Colonic mucosa (tissue), 4 donors: ENCODE data around the gene GRIN2A. TPM values are rescaled to one million over a fixed set of nuclear protein-coding genes. Genes with fewer than 3 reads are reported as not detected.

Experiments
- DNase-seq: peaks from one replicate; pipeline ENCODE4 v3.0.0-alpha.2; 2020
- H3K27ac ChIP-seq: fragments of 200-600 bp; one replicate; pipeline ENCODE4 v1.8.0; 2021
- H3K27me3 ChIP-seq: fragments of 200-600 bp; one replicate; pipeline ENCODE4 v1.8.0; 2021
- H3K36me3 ChIP-seq: fragments of 200-600 bp; one replicate; pipeline ENCODE4 v1.8.0; 2021
- H3K4me1 ChIP-seq: fragments of 200-600 bp; one replicate; pipeline ENCODE4 v1.8.0; 2021; ENCODE audit warnings: mild to moderate bottlenecking
- H3K4me3 ChIP-seq: fragments of 200-600 bp; one replicate; pipeline ENCODE4 v1.8.0; 2021
- H3K9ac ChIP-seq, 2 donors: one replicate each; pipeline ENCODE4 v1.7.0; 2013; ENCODE audit warnings: control low read depth in 2 of 2, low read depth in 2 of 2, low read length in 2 of 2
- H3K9me3 ChIP-seq: fragments of 200-600 bp; one replicate; pipeline ENCODE4 v1.8.0; 2021
- intact Hi-C: fragments of 100-400 bp; cut with DNase I; formaldehyde crosslinking; loops from one replicate; pipeline ENCODE4 v1.14.1; 2022
- total RNA-seq, 2 donors: library from RNA; stranded (reverse); fragmentation: NEBNext Ultra II Directional in 1 of 2; extraction: Animal tissue kit (Norgen Biotek cat#: 25700) in 1 of 2; gene quantifications; one replicate each; pipeline ENCODE4 v1.2.1, GENCODE V29; 2021
- TF ChIP-seq, protein P1 (sequence below): fragments of 200-600 bp; IDR thresholded peaks from one replicate; pipeline ENCODE4 v1.8.0; 2022; ENCODE audit warnings: antibody characterized with exemption, mild to moderate bottlenecking
- donor health status: healthy.
- donor health status: DM: no; HTN: no; CAD: no.
- donor health status: DM: no; HTN: no; CAD: no.

GRIN2A gene
- under 1 TPM; 0.15 to 0.40 TPM for total RNA-seq

DNA sequence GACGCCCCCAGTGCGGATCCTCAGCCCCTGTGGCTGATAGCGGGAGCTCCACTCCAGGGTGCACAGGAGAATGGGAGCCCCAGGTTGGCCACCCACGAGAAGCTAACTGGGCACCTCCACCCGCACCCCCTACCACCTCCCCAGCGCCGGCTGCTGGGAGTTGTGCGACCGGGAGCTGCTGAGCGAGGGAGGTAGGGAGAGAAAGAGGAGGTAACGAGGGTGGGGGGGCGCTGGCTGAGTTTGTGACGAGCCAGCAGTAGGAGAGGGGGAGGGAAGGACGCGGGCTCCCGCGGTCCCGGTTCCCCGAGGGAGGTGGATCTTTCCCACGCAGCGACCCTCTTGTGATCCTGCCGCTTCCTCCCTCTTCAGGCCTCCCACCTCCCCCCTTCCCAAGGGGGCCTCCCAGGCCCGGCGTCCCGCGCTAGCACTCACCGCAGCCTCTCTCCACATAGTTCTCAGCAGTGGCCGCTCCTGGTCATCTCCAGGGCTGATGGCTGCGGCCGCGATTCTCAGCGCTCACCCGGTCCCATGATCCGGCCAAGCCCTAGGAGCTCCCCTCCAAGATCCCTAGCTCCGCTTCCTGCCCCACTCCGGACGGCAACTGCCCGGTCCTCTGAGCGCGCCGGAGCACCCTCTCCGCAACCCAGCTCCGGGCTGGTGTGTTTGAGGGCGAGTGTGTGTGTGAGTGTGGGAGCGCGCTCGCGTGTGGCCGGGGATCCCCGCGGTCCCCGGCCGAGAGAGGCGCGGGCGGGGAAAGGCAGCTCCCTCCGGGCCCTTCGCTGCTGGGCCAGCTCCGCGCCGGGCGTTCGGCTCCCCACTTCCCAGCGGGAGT lies at the start of gene GRIN2A:
Gene GRIN2A, minus strand, starts transcription at position 207 of the 832 bp plus-strand sequence. CDS start 2,017 bp downstream, outside the sequence.
- H3K4me3 ChIP-seq = no peak within 1 kb of the TSS
- H3K36me3 ChIP-seq = no peaks in the 10 kb centered on the region
- H3K27me3 ChIP-seq = peaks cover 23% of the 10 kb centered on the region
- peaks cover 8% of the 10 kb centered on the region for H3K4me1 ChIP-seq
- no peak for DNase-seq
- intact Hi-C loops = loop anchor here (5.0 to 10.0 kb wide), 3 partner anchors 538 to 1025 kb away; no protein-coding TSS in a partner anchor
- H3K9me3 ChIP-seq = no peaks in the 10 kb centered on the region
- TF ChIP-seq, protein P1, sequence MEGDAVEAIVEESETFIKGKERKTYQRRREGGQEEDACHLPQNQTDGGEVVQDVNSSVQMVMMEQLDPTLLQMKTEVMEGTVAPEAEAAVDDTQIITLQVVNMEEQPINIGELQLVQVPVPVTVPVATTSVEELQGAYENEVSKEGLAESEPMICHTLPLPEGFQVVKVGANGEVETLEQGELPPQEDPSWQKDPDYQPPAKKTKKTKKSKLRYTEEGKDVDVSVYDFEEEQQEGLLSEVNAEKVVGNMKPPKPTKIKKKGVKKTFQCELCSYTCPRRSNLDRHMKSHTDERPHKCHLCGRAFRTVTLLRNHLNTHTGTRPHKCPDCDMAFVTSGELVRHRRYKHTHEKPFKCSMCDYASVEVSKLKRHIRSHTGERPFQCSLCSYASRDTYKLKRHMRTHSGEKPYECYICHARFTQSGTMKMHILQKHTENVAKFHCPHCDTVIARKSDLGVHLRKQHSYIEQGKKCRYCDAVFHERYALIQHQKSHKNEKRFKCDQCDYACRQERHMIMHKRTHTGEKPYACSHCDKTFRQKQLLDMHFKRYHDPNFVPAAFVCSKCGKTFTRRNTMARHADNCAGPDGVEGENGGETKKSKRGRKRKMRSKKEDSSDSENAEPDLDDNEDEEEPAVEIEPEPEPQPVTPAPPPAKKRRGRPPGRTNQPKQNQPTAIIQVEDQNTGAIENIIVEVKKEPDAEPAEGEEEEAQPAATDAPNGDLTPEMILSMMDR = no peak
- H3K27ac ChIP-seq = no peak within 1 kb of the TSS
- H3K9ac ChIP-seq = no peak within 1 kb of the TSS

- Histone ChIP-seq H3K9ac (no peak overlapping the region), H3K9me3 (no peaks in the 10 kb centered on the region), H3K4me3 (no peak overlapping the region), H3K36me3 (no peaks in the 10 kb centered on the region), H3K27me3 (no peaks in the 10 kb centered on the region), H3K4me1 (no peaks in the 10 kb centered on the region), H3K27ac (no peak overlapping the region)
- DNase-seq = no peak
- TF ChIP-seq, protein P1 = no peak
- intact Hi-C loops = no loop called here
Observed at GRCh38 chr16:10231563-10231962, 49.3 kb upstream of the GRIN2A start.

DNA sequence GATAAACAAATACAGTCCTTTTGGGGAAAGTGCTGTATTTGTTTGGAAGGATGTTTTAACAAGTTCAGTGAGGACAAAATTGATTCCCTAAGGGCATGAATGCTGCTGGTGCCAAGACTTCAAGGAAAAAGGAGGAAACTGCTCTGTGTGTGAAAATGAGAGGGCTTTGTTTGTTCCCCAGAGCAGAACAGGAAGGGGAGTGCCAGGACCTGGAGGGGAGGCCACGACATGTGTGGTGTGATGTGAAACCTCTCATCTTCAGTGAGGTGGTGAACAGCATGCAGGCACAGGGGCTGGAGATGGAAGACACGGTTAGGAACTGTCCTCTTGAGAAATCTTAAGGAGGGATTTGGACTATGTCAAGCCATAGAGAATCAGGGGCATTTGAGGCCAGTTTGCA lies 46.6 kb upstream of the GRIN2A start:
- H3K27me3 ChIP-seq = no peaks in the 10 kb centered on the region
- H3K4me3 ChIP-seq = no peak overlapping the region
- H3K4me1 ChIP-seq = no peaks in the 10 kb centered on the region
- no peaks in the 10 kb centered on the region for H3K36me3 ChIP-seq
- intact Hi-C loops = no loop called here
- H3K9ac ChIP-seq = no peak overlapping the region
- TF ChIP-seq, protein P1 = no peak
- H3K9me3 ChIP-seq = no peaks in the 10 kb centered on the region
- no peak overlapping the region for H3K27ac ChIP-seq
- no peak for DNase-seq

GRCh38 chr16:10226987-10227306 lies 44.7 kb upstream of the GRIN2A start:
- Histone ChIP-seq H3K4me1 (no peaks in the 10 kb centered on the region), H3K9me3 (no peaks in the 10 kb centered on the region), H3K27ac (no peak overlapping the region), H3K9ac (no peak overlapping the region), H3K4me3 (no peak overlapping the region), H3K27me3 (no peaks in the 10 kb centered on the region), H3K36me3 (no peaks in the 10 kb centered on the region)
- intact Hi-C loops = no loop called here
- DNase-seq = no peak
- TF ChIP-seq, protein P1 = no peak

DNA sequence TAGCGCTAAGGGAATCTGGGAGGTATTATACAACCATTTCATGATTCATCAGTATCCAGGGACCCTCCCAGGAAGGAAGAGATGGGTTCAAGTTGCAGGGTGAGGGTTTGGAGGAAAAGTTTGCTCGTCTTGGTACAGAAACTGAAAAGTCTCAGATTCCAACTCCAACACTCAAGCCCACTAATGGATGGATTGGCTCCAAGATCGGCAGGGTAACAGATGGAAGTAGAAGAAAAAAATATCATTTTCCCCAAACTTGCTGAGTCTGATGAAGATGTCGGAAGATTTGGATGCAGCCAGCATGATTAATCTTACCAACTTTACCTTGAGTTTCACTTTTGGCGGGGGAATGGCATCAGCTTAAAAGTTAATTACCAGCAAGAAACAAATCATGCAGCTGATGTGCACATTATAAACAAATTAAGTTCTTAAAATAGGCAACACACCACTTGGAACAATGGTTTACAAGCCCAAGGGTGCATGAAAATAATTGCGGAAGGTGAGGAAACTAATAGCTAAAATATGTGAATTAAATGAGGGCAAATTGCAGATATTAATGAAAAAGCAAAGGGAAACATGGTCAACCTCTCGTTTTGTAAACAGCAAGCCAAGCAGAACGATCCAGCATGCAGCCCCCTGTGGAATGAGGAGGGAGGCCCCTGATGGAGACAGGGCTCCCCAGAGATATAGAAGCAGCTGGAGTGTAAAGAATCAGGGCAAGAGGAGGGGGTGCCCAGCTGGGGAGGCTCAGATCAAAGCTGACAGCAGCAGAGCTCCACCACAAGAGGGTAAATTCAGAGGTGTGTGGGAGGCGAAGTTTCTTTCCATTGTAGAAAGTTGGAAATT lies 44.1 kb upstream of the GRIN2A start:
- Histone ChIP-seq H3K4me3 (no peak overlapping the region), H3K9me3 (no peaks in the 10 kb centered on the region), H3K27ac (no peak overlapping the region), H3K27me3 (no peaks in the 10 kb centered on the region), H3K9ac (no peak overlapping the region), H3K4me1 (no peaks in the 10 kb centered on the region), H3K36me3 (no peaks in the 10 kb centered on the region)
- TF ChIP-seq, protein P1 = no peak
- intact Hi-C loops = no loop called here
- no peak for DNase-seq
